ENCODE results near the gene ESYT2.

ESYT2 gene

DNA sequence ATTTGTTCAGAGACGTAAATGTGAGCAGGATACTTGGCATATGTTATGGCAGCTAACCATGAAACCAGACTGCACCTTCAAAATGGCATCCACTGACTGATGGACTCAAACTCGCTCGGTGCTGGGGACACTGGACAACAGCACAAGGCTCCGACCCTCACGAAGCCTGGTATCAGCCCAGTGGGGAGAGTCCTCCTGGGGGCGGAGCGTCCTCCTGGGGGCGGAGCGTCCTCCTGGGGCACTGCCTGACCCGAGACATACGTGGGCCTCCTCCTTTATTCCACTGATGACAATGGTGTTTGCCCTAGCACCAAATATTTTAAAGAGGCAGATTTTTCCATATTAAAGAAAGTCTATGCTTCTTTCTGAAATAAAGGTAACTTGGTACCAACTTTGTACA is 39.5 kb downstream of the ESYT2 start:
- no peak for DNase-seq
- CTCF ChIA-PET: no interaction called here
- no peak overlapping the region for H3K4me3 Mint-ChIP-seq
- H3K27ac Mint-ChIP-seq: no peak overlapping the region
- no peaks in the 10 kb centered on the region for H3K27me3 Mint-ChIP-seq
- H3K36me3 Mint-ChIP-seq: peaks cover 61% of the 10 kb centered on the region
- peaks cover 6% of the 10 kb centered on the region for H3K4me1 Mint-ChIP-seq
- H3K9me3 Mint-ChIP-seq: no peaks in the 10 kb centered on the region

DNA sequence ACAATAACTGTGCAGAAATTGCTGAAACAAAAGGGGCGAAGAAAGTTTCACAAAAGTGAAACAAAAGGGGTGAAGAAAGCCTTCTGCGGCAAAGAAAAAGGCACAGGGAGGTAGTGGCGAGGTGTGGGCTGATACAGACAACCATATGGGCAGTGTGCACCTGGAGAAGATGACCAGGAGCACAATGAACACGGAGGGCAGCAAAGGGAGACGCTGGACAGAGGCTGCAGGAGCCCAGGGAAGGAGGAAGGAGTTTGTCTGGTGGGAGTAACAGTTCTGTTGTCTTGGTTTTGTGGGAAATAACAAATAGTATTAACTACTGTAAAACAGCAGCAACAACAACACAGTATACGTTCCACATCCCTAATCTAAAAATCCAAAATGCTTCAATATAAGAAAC is 42.4 kb downstream of the ESYT2 start:
- Mint-ChIP-seq H3K4me3 (no peak overlapping the region), H3K36me3 (peaks cover 44% of the 10 kb centered on the region), H3K27me3 (no peaks in the 10 kb centered on the region), H3K9me3 (no peaks in the 10 kb centered on the region), H3K27ac (peak overlapping the region; percentile 66), H3K4me1 (peaks cover 3% of the 10 kb centered on the region)
- CTCF ChIA-PET: no interaction called here
- no peak for DNase-seq

DNA sequence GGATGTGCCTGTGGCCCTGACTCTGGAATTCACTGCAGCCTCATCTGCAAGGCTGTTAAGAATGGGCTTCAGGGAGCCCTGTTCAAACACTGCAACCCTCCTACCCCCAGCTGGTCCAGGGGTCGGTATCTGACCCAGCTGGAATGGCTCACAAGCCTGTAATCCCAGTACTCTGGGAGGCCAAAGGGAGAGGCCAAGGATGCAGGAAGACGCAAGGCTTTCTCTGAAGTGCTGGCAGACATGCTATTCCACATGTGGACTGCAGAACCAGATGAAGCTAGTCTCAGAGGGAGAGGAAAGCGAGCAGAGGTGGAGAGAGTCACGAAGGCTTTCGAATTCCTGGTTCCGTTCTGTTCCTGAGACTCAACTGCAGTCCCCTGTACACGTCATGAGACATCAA is 45.0 kb downstream of the ESYT2 start:
- Mint-ChIP-seq H3K4me3 (no peak overlapping the region), H3K27me3 (no peaks in the 10 kb centered on the region), H3K4me1 (peaks cover 3% of the 10 kb centered on the region), H3K9me3 (no peaks in the 10 kb centered on the region), H3K27ac (no peak overlapping the region), H3K36me3 (peaks cover 27% of the 10 kb centered on the region)
- CTCF ChIA-PET: interaction anchor here (1.3 to 2.3 kb wide), 4 partner anchors 27 to 193 kb away, joined by 3 to 12 read pairs (median 4); partner anchors contain the start of gene ESYT2
- DNase-seq: no peak

DNA sequence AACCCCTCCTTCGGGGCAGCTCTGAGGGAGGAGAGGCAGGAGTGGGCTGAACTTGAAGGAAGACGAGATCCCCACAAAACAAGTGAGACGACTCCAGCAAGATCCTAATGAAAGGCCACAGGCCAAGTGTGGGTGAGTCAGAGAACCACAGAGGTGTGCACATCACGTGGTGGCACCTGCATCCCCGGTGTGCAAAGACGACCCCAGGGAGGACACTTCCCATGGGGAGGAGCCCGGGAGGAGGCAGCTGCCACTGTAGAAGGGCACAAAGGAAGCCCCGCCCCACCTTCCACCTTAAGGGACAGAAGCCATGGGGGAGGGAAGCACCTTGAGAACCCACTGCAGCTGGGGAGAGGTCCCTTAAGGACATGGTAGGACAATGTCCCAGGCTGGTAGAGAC is 45.7 kb downstream of the ESYT2 start:
- CTCF ChIA-PET: interaction anchor here (1.3 to 2.3 kb wide), 6 partner anchors 20 to 193 kb away, joined by 3 to 12 read pairs (median 4); partner anchors contain the start of gene ESYT2
- Mint-ChIP-seq H3K27ac (peak overlapping the region; percentile 21), H3K4me3 (no peak overlapping the region), H3K4me1 (peaks cover 3% of the 10 kb centered on the region), H3K36me3 (peaks cover 33% of the 10 kb centered on the region), H3K27me3 (no peaks in the 10 kb centered on the region), H3K9me3 (no peaks in the 10 kb centered on the region)
- DNase-seq: peak; percentile 27

DNA sequence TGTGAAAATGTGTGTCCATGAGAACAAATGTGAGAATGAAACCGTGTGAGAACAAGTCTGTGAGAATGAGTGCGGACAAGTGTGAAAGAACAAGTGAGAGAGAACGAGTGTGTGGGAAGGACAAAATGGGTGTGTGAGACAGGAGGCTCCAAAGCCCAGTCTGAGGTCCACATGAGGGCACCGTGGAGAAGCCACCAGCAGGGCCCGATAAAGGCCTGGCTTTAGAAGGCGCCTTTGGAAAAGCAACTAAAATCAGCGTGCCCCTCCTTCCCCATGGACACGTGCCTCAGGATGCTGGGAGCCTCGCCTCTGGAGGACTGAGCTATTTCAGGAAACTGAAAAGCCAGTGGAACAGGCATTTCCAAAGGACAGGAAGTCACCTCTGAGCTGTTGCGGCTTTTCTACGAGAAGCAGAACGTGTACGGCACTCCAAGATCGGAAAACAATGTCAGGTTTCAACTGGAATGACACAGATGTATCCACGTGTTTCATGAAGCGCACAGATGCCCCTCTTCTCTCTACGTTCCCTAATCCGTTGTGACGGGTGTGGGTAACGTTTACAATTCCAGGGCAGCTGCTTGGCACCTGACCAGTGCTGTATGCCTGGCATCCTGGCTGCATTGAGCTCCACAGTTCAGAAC is 46.4 kb downstream of the ESYT2 start:
- Mint-ChIP-seq H3K27me3 (no peaks in the 10 kb centered on the region), H3K36me3 (peaks cover 32% of the 10 kb centered on the region), H3K27ac (no peak overlapping the region), H3K4me3 (no peak overlapping the region), H3K4me1 (peaks cover 5% of the 10 kb centered on the region), H3K9me3 (no peaks in the 10 kb centered on the region)
- DNase-seq: peak; percentile 30
- CTCF ChIA-PET: interaction anchor here (0.6 to 2.3 kb wide), 7 partner anchors 19 to 194 kb away, joined by 3 to 12 read pairs (median 3); partner anchors contain the start of gene ESYT2

DNA sequence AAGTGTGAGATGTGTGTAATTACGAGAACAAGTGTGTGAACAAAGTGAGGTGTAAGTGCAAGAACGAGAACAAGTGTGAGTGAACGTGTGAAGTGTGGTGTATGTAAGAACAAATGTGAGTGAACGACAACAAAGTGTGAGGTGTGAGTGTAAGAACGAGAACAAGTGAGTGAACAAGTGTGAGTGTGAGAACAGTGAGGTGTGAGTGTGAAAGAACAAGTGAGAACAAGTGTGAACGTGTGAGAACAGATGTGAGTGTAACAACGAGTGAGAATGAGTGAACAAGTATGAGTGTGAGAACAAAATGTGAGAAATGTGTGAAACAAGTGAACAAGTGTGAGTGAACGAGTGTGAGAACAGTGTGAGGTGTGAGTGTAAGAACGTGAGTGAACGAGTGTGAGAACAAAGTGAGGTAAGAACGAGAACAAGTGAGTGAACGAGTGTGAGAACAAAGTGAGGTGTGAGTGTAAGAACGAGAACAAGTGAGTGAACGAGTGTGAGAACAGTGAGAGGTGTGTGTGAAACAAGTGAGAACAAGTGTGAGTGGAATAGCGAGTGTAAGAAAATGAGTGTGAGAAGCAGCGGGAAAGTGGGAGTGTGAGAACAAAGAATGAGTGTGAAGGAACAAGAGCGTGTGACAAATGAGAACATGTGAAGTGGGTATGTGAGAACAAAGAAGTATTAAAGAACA is 47.2 kb downstream of the ESYT2 start:
- CTCF ChIA-PET: interaction anchor here (0.6 to 2.3 kb wide), 4 partner anchors 20 to 195 kb away, joined by 3 to 12 read pairs (median 4); no protein-coding TSS in a partner anchor
- no peak for DNase-seq
- Mint-ChIP-seq H3K4me3 (no peak overlapping the region), H3K36me3 (peaks cover 32% of the 10 kb centered on the region), H3K27ac (no peak overlapping the region), H3K27me3 (no peaks in the 10 kb centered on the region), H3K9me3 (no peaks in the 10 kb centered on the region), H3K4me1 (peaks cover 9% of the 10 kb centered on the region)

DNA sequence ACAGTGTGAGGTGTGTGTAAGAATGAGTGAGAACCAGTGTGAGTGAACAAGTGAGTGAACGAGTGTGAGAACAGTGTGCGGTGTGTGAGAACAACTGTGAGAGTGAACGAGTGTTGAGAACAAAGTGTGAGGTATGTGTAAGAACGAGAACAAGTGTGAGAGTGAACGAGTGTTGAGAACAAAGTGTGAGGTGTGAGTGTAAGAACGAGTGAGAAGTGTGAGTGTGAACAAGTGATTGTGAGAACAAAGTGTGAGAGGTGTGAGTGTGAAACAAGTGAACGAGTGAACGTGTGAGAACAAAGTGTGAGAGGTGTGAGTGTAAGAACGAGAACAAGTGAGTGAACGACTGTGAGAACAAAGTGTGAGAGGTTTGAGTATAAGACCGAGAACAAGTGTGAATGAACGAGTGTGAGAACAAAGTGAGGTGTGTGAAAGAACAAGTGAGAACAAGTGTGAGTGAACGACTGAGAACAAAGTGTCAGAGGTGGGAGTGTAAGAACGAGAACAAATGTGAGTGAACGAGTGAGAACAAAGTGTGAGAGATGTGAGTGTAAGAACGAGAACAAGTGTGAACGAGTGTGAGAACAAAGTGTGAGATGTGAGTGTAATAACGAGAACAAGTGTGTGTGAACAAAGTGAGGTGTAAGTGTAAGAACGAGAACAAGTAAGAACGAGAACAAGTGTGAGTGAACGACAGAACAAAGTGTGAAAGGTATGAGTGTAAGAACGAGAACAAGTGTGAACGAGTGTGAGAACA is 47.9 kb downstream of the ESYT2 start:
- Mint-ChIP-seq H3K4me1 (peaks cover 12% of the 10 kb centered on the region), H3K27ac (no peak overlapping the region), H3K27me3 (no peaks in the 10 kb centered on the region), H3K36me3 (peaks cover 32% of the 10 kb centered on the region), H3K4me3 (no peak overlapping the region), H3K9me3 (no peaks in the 10 kb centered on the region)
- CTCF ChIA-PET: no interaction called here
- DNase-seq: no peak

DNA sequence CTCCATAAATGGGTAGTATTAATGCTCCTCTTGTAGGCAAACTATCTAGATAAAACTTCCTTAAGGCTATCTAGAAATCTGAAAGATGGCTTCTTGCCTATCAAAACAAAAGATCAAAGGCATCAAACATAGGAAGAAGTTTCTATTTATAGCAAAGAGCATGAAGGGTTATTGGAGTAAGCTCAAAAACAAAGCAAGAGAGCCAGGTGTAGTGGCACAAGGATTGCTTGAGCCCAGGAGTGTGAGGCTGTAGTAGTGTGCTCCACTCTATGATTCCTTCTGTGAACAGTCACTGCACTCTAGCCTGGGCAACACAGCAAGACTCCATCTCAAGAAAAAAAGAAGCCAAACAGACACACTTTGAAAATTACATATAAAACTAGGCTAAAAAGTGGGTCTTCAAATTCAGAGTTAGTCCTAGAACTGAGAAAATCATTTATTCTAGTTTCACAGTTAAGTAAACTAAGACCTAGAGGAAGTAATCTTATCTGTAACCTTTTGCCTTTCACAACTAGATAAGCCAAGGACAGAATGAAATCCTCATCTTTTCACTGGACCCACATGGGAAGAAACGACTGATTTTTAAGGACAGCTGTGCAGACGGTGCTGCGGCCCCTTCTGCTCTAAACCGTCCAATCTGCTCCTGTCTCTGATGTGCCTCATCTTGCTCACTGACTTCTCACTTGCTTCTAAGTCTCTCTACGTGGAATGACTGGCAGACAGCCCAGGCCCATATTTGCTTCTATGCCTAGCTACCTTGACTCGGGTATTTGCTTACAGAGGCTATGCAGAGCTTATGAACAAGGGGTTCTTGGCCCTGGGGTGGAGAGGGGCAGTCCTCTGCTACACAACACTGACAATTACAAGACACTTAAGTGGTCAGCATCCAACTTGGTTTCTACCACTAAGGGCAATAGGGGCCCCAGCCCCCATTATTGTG is 50.0 kb downstream of the ESYT2 start:
- CTCF ChIA-PET: interaction anchor here (1.4 kb wide), 1 partner anchor 50 kb away, joined by 4 read pairs; the partner anchor contains the start of gene ESYT2

DNA sequence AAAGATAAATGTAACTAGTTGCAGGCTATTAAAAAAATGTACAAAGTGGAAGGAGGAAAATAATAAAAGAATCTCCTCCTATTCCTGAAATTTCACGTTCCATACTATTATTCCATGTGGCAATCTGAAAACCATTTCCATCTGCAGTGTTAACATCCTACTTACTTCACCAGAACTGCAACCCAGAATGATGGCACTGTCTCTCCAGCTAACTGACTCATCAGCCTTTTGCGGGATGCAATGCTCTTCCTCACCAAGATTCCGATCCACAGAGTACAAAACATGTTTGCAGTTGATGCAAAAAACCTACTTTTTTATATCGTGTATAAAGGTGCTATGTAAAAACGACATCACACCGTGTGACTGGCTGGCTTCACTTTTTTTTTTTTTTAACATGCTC is 50.8 kb downstream of the ESYT2 start:
- Mint-ChIP-seq H3K4me3 (no peak overlapping the region), H3K27me3 (no peaks in the 10 kb centered on the region), H3K4me1 (peaks cover 27% of the 10 kb centered on the region), H3K27ac (peak overlapping the region; percentile 90), H3K36me3 (peaks cover 50% of the 10 kb centered on the region), H3K9me3 (peaks cover 3% of the 10 kb centered on the region)
- DNase-seq: no peak
- CTCF ChIA-PET: interaction anchor here (1.4 kb wide), 1 partner anchor 51 kb away, joined by 4 read pairs; the partner anchor contains the start of gene ESYT2

More for the DNA sequence above, 50.0 kb downstream of the ESYT2 start:
- Mint-ChIP-seq H3K27ac (peak overlapping the region; percentile 90), H3K4me1 (peaks cover 27% of the 10 kb centered on the region), H3K36me3 (peaks cover 45% of the 10 kb centered on the region), H3K27me3 (no peaks in the 10 kb centered on the region), H3K9me3 (peaks cover 3% of the 10 kb centered on the region), H3K4me3 (peak overlapping the region; percentile 13)
- DNase-seq: no peak

DNA sequence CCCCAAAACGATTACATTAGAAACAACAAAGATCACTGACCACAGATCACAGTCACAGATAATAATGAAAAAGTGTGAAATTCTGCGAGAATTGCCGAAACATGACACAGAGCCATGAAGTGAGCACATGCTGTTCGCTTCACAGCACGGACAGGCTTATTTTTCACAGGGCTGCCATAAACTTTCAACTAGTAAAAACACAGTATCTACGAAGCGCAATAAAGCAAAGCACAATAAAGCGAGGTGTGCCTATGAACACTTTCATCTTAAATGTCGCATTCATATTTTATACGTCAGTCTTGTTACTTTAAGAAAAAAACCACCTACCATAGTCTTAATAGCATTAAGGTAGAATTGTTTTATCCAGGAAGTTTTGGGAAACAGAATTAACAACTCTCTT is 51.5 kb downstream of the ESYT2 start:
- H3K4me3 Mint-ChIP-seq: no peak overlapping the region
- no peak for DNase-seq
- peaks cover 3% of the 10 kb centered on the region for H3K9me3 Mint-ChIP-seq
- no peaks in the 10 kb centered on the region for H3K27me3 Mint-ChIP-seq
- CTCF ChIA-PET: no interaction called here
- H3K36me3 Mint-ChIP-seq: peaks cover 56% of the 10 kb centered on the region
- H3K4me1 Mint-ChIP-seq: peaks cover 30% of the 10 kb centered on the region
- H3K27ac Mint-ChIP-seq: no peak overlapping the region

DNA sequence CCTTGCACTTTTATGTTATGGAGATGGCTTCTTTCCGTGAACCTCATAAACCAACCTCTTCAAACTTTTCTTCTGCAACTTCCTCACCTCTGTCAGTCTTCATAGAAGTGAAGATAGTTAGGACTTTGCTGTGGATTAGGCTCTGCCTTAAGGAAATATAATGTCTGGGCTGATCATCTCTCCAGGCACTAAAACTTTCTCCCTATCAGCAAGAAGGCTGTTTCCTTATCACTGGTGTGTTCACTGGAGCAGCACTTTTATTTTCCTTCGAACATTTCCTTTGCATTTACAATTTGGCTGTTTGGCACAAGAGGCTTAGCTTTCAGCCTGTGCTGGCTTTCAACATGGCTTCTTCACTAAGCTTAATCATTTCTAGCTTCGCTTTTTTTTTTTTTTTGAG is 52.8 kb downstream of the ESYT2 start:
- H3K36me3 Mint-ChIP-seq: peaks cover 64% of the 10 kb centered on the region

DNA sequence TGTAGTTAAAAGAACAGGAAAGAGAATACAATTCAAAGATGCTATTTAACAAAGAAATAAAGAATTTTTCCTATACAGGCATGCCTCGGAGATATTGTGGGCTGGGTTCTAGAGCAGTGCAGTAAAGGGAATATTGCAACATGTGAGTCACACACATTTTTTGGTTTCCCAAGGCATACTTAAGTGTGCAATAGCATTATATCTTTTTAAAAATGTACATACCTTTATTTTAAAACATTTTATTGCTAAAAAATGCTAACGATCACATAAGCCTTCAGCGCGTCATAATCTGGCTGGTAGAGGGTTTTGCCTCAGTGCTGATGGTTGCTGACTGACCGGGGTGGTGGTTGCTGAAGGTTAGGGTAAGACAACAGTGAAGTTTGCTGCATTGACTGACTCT is 54.4 kb downstream of the ESYT2 start:
- peak overlapping the region; percentile 37 for H3K27ac Mint-ChIP-seq
- CTCF ChIA-PET: no interaction called here
- DNase-seq: no peak
- no peaks in the 10 kb centered on the region for H3K27me3 Mint-ChIP-seq
- H3K36me3 Mint-ChIP-seq: peaks cover 66% of the 10 kb centered on the region
- H3K9me3 Mint-ChIP-seq: peaks cover 3% of the 10 kb centered on the region
- peaks cover 30% of the 10 kb centered on the region for H3K4me1 Mint-ChIP-seq
- H3K4me3 Mint-ChIP-seq: no peak overlapping the region

More for the DNA sequence above, 52.8 kb downstream of the ESYT2 start:
- CTCF ChIA-PET: interaction anchor here (0.9 kb wide), 1 partner anchor 39 kb away, joined by 3 read pairs; no protein-coding TSS in a partner anchor
- Mint-ChIP-seq H3K4me3 (no peak overlapping the region), H3K27me3 (no peaks in the 10 kb centered on the region), H3K9me3 (peaks cover 3% of the 10 kb centered on the region), H3K4me1 (peaks cover 30% of the 10 kb centered on the region), H3K27ac (no peak overlapping the region)
- no peak for DNase-seq

DNA sequence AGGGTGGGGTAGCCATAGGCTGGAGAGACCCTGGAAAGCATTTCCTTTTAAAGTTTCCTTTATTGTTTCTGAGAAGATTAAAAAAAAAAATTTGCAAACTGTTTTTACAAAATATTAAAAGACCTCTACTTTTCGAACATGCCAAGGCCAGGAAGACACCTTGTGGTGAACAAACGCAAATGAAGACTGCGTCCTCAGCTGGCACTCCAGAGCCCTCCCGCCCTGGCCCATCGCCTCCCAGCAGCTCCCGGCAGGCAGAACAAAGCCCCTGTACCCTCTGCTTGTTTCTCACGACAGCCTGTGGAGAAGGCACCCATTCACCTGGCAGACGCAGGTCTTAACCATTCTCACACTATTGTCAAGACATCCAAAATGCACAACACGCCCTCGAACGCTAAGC is 56.4 kb downstream of the ESYT2 start:
- CTCF ChIA-PET: no interaction called here
- Mint-ChIP-seq H3K4me3 (no peak overlapping the region), H3K9me3 (peaks cover 3% of the 10 kb centered on the region), H3K4me1 (peaks cover 30% of the 10 kb centered on the region), H3K36me3 (peaks cover 64% of the 10 kb centered on the region), H3K27me3 (no peaks in the 10 kb centered on the region), H3K27ac (no peak overlapping the region)
- DNase-seq: no peak
